Middle frontal gyrus (tissue), 1 donor: ENCODE results near the gene RBPJ.
"Not testable (repeated sequence)": the region's sequence is repeated elsewhere in the genome, so short reads cannot be mapped to it uniquely, and the experiment has no call there.

Experiments used
- DNase-seq: peaks from one replicate; pipeline ENCODE4 v3.0.0-alpha.2; 2015; ENCODE audit warnings: low spot score; ENCODE audit errors: extremely low spot score

RBPJ gene

GRCh38 chr4:26372525-26373172, 51.8 kb downstream of the RBPJ start:
- DNase-seq, result no peak

GRCh38 chr4:26375551-26375950, 54.7 kb downstream of the RBPJ start:
- no peak for DNase-seq

GRCh38 chr4:26377328-26378311, 56.8 kb downstream of the RBPJ start:
- no peak for DNase-seq

GRCh38 chr4:26379837-26380236, 59.0 kb downstream of the RBPJ start:
- no peak for DNase-seq

GRCh38 chr4:26380740-26381139, 59.9 kb downstream of the RBPJ start:
- no peak for DNase-seq

GRCh38 chr4:26384380-26385057, 63.7 kb downstream of the RBPJ start:
- no peak for DNase-seq

- no peak for DNase-seq
Measured at GRCh38 chr4:26385690-26386089, 64.9 kb downstream of the RBPJ start.

GRCh38 chr4:26386386-26386785, 65.6 kb downstream of the RBPJ start:
- no peak for DNase-seq

- no peak for DNase-seq
Measured at GRCh38 chr4:26388671-26389070, 67.9 kb downstream of the RBPJ start.

GRCh38 chr4:26397086-26397485, 76.3 kb downstream of the RBPJ start:
- DNase-seq, result no peak

- DNase-seq, result no peak
Measured at GRCh38 chr4:26400132-26400531, 79.3 kb downstream of the RBPJ start.

- not testable (repeated sequence) for DNase-seq
Measured at GRCh38 chr4:26402017-26402416, 81.2 kb downstream of the RBPJ start.

GRCh38 chr4:26402458-26402857, 81.6 kb downstream of the RBPJ start:
- no peak for DNase-seq

GRCh38 chr4:26404743-26405206, 84.0 kb downstream of the RBPJ start:
- no peak for DNase-seq

GRCh38 chr4:26406346-26406975, 85.6 kb downstream of the RBPJ start:
- no peak for DNase-seq

- no peak for DNase-seq
Measured at GRCh38 chr4:26407476-26407875, 86.7 kb downstream of the RBPJ start.

- DNase-seq, result peak; percentile 80
Measured at GRCh38 chr4:26410385-26411293, 89.8 kb downstream of the RBPJ start.

GRCh38 chr4:26412381-26413372, 91.9 kb downstream of the RBPJ start:
- no peak for DNase-seq

- no peak for DNase-seq
Measured at GRCh38 chr4:26413582-26413981, 92.8 kb downstream of the RBPJ start.
